GM15510 (cell line): Measurements from ENCODE around the gene AVP.

ENCODE experiments used
- POLR2A ChIP-seq: IDR thresholded peaks from 3 replicates; pipeline ENCODE4 v1.6.1; 2011; ENCODE audit warnings: borderline replicate concordance; ENCODE audit not compliant: insufficient read length; ENCODE audit errors: extremely low read depth

The AVP gene

DNA sequence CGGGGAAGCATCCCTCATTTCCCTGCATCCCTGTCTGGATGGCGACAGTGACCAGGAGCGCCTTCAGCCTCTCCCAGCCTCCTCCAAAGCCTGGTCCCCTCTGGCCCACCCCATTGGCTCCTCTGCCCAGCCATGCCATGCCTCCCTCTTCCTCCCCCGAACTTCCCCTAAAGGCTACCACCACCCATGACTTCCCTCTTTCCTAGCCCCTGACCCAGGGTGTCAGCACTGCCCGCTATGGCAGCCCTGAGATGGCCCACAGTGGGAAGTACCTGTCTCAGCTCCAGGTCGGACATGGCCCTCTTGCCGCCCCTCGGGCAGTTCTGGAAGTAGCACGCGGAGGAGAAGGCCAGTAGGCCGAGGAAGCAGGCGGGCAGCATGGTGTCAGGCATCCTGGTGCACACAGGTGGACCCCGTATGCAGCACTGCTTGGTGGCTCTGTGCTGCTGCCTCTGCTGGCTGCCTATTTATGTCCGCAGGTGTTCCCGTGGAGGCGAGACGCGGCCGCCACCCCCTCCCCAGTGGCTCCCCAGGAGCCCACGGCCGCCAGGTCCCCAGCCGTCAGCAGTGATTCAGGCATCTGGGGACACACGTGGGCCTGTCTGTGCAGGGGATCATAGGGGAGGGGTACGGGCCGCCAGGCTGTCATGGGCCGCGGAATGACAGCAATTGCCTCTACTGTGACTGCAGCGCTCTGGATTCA lies at the start of gene AVP:
TSS of gene AVP (minus strand) at position 442 of the 703 bp plus-strand sequence. CDS start at position 392, 50 bp downstream.
- no peak for TF ChIP-seq POLR2A

DNA sequence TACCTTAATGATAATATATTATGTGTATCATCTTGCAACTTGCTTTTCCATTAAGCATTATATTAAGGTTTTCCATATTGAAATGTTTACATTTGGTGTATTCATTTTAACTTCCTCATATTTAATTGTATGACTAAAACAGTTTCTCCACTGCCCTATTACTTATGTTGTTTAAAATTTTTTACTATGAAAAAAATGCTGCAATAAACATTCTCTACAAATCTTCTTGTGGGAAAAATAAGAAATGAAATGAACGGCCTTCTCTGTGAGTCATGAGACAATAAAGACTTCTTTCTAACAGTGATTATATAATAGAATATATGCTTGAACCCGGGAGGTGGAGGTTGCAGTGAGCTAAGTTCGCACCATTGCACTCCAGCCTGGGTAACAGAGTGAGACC lies 49.6 kb upstream of the AVP start:
- no peak for TF ChIP-seq POLR2A

DNA sequence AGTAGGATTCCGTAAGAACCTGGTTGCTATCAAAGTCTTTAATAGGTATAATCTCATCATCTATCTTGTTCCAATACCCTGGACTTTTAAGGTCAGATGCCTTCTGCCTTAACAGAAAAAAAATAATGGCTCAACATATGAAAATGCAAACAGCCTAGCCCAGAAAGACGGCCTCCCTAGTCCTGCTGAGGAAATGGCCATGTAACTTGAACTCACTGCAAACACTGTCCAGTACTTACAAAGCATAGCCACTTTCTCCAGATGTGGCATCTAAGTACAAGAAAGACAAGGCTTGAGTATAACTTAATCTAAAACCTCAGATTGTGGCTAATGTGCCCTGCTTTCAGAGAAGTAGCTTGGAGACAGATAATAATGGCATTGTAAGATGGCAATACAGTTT lies 48.6 kb upstream of the AVP start:
- TF ChIP-seq POLR2A = no peak

- no peak for TF ChIP-seq POLR2A
Measured at GRCh38 chr20:3130051-3130600, 45.6 kb upstream of the AVP start.

GRCh38 chr20:3129094-3129493 lies 44.6 kb upstream of the AVP start:
- TF ChIP-seq POLR2A = no peak

DNA sequence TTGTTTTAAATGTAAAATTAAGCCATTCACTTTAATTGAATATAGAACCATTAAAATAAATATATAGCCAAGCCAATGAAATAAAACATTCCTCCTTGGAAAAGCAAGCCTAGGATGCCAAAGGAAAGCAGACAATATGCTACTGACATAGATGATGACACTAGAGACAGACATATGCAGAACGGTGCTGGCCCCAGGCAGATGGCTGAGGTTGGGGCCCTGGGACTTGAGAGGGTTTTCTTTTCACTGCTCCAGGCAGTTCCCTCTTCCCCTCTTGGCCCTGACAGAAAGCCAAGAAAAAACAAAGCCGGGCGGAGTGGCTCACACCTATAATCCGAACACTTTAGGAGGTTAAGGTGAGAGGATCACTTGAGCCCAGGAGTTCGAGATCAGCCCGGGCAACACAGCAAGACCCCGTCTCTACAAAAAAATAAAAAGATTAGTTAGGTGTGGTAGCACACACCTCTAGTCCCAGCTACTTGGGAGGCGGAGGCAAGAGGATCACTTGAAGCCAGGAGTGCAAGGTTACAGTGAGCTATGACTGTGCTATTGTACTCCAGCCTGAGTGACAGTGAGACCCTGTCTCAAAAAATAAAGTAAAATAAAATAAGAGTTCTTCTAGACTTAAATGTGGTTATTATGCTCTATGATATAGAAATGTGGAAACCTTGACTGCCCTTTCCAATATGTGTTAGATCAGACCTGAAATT lies 43.9 kb upstream of the AVP start:
- TF ChIP-seq POLR2A = no peak

GRCh38 chr20:3126527-3126859 lies 42.0 kb upstream of the AVP start:
- TF ChIP-seq POLR2A = no peak

GRCh38 chr20:3123542-3123941 lies 39.0 kb upstream of the AVP start:
- no peak for TF ChIP-seq POLR2A

DNA sequence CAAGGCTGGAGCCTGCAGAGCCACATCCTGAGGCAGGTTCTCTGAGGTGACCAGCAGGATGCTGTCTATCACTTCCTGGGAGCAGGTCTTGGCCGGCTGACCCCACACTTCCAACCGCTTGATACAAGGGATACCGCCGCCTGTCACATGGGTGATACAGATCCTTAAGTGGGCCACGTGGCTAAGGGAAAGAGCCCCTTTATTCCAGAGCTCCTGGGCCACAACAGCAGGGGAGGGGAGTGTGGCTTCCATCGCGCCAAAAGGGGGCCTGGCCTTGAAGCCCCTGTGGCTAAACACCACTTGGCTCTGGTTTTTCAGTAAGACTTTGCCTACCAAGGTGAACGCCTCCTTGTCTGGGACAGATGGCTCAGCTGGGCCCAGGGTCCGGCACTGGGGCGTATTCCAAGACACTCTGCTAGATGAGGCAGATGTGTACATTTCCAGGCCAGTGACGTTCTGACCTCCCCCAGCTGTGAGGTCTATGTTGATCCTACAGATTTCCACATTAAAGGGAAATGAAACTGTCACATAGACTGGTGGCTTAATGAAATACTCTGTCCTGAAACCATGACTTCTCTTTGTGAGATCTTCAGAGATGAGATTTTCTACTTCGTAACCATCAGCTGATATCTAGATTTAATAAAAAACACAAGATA lies 37.6 kb upstream of the AVP start:
- no peak for TF ChIP-seq POLR2A

- no peak for TF ChIP-seq POLR2A
Measured at GRCh38 chr20:3121271-3121911, 36.9 kb upstream of the AVP start.

- TF ChIP-seq POLR2A = no peak
Measured at GRCh38 chr20:3119044-3119443, 34.5 kb upstream of the AVP start.

- TF ChIP-seq POLR2A = no peak
Measured at GRCh38 chr20:3116341-3116740, 31.8 kb upstream of the AVP start.

DNA sequence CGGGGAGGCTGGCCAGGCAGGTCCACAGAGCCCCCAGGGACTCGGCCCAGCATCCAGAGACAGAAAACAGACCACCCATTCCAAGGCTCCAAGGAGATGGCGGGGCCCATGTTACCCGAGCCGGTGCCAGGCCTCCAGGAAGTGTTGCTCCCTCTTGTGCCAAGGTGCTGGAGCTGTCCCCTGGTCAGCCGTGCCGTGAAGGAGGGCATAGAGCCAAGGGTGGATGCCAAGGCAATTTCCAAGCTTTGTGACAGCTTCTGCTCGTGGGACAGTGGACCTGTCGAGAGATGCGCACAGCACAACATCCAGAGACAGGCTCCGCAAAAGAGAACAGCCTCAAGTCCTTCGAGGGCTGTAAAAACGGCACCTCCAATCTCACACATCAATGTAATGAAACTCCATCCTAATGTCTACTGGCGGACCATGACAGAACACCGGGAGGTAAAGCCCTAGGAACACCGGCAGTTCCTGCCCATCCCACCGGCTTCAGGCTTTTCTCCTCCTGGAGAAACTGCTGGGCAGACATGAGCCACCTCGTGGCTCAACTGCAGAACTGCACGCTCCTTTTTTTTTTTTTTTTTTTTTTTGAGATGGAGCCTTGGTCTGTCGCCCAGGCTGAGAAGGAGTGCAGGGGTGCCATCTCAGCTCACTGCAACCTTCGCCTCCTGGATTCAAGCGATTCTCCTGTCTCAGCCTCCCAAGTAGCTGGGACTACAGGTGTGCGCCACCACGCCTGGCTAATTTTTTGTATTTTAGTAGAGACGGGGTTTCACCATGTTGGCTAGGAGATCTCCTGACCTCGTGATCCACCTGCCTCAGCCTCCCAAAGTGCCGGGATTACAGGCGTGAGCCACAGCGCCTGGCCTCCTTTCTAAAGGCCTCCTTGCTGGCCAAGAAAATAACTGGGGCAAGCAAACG lies 30.9 kb upstream of the AVP start:
- no peak for TF ChIP-seq POLR2A

DNA sequence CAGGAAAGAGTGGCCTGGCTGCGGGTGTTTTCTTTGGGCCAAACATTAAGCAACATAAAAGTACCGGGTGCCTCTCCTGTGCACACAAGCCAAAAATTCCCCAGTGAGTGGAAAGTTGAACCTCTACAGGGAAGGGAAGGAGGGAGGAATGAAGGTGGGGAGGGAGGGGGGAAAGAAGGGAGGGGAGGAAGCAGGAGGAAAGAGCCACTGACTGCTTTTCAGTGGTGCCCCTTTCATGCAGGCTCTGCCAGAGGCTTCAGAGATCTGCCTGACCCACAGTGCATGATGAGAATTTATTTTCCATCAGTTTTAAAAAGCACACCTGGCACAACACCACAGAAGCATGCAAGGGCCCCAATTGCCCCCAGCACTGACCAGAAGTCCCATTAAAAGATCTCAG lies 27.5 kb upstream of the AVP start:
- TF ChIP-seq POLR2A = no peak
